ENCODE measurements around the gene TSPAN16. TPM values are rescaled to one million over a fixed set of nuclear protein-coding genes. Genes with fewer than 3 reads are reported as not detected.

Gene TSPAN16
- total RNA-seq, 1 donor from 2014 or later, result not detected

GRCh38 chr19:11269408-11269807 is 26.6 kb upstream of the TSPAN16 start:
- Mint-ChIP-seq H3K36me3 (ENCODE audit: low read depth) (no peaks in the 10 kb centered on the region), H3K4me1 (no peaks in the 10 kb centered on the region), H3K4me3 (no peak overlapping the region), H3K27ac (no peak overlapping the region), H3K27me3 (peaks cover 13% of the 10 kb centered on the region), H3K9me3 (no peaks in the 10 kb centered on the region)
- intact Hi-C loops (cut with micrococcal nuclease), result no loop called here
- TF ChIP-seq CTCF (IDR thresholded peaks at IDR 0.05), result no peak
- CTCF ChIA-PET, result no interaction called here
- POLR2A ChIA-PET, result no interaction called here
- DNase-seq, result no peak
- no peak for ATAC-seq (ENCODE audit: low read depth)

- Mint-ChIP-seq H3K36me3 (ENCODE audit: low read depth) (no peaks in the 10 kb centered on the region), H3K27me3 (peaks cover 20% of the 10 kb centered on the region), H3K9me3 (no peaks in the 10 kb centered on the region), H3K4me3 (no peak overlapping the region), H3K4me1 (no peaks in the 10 kb centered on the region), H3K27ac (no peak overlapping the region)
- ChIA-PET CTCF (no interaction called here), POLR2A (no interaction called here)
- DNase-seq (no peak), ATAC-seq (ENCODE audit: low read depth) (no peak)
- intact Hi-C loops (cut with micrococcal nuclease), result no loop called here
- no peak for TF ChIP-seq CTCF (IDR thresholded peaks at IDR 0.05)
Observed at GRCh38 chr19:11273296-11273695, 22.7 kb upstream of the TSPAN16 start.

DNA sequence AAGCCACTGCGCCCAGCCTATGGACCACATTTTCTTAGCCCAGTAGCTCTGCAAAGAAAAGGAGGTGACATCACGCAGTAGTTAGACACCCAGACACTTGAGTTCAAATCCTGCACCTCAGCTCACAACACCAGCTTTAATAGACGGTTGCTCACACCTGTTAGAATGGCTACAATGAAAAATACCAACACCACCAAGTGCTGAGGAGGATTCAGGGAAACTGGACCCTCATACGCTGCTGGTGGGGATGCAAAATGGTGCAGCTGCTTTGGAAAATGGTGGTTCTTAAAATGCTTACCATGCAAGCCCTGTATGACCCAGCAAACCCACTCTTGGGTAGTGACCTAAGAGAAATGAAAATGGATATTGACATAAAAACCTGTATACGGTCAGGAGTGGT is 22.0 kb upstream of the TSPAN16 start:
- CTCF ChIA-PET, result no interaction called here

GRCh38 chr19:11274533-11275086 is 21.4 kb upstream of the TSPAN16 start:
- no peak for TF ChIP-seq CTCF (IDR thresholded peaks at IDR 0.05)
- Mint-ChIP-seq H3K27me3 (peaks cover 18% of the 10 kb centered on the region), H3K27ac (no peak overlapping the region), H3K4me3 (no peak overlapping the region), H3K9me3 (peaks cover under 1% of the 10 kb centered on the region), H3K4me1 (peaks cover 2% of the 10 kb centered on the region), H3K36me3 (ENCODE audit: low read depth) (no peaks in the 10 kb centered on the region)
- intact Hi-C loops (cut with micrococcal nuclease), result no loop called here
- no peak for DNase-seq
- no peak for ATAC-seq (ENCODE audit: low read depth)
- POLR2A ChIA-PET, result no interaction called here
- CTCF ChIA-PET, result no interaction called here

More for the DNA sequence above, 22.0 kb upstream of the TSPAN16 start:
- no peak for DNase-seq
- H3K4me3 Mint-ChIP-seq, result no peak overlapping the region
- no peak for ATAC-seq (ENCODE audit: low read depth)
- POLR2A ChIA-PET, result no interaction called here
- intact Hi-C loops (cut with micrococcal nuclease), result no loop called here
- TF ChIP-seq CTCF (IDR thresholded peaks at IDR 0.05), result no peak
- peaks cover 17% of the 10 kb centered on the region for H3K27me3 Mint-ChIP-seq
- no peak overlapping the region for H3K27ac Mint-ChIP-seq
- H3K36me3 Mint-ChIP-seq (ENCODE audit: low read depth), result no peaks in the 10 kb centered on the region
- no peaks in the 10 kb centered on the region for H3K9me3 Mint-ChIP-seq
- no peaks in the 10 kb centered on the region for H3K4me1 Mint-ChIP-seq

- no peak overlapping the region for H3K27ac Mint-ChIP-seq
- POLR2A ChIA-PET, result no interaction called here
- no peak overlapping the region for H3K4me3 Mint-ChIP-seq
- DNase-seq, result no peak
- ATAC-seq (ENCODE audit: low read depth), result no peak
- CTCF ChIA-PET, result no interaction called here
- H3K4me1 Mint-ChIP-seq, result peaks cover 6% of the 10 kb centered on the region
- no peak for TF ChIP-seq CTCF (IDR thresholded peaks at IDR 0.05)
- H3K27me3 Mint-ChIP-seq, result peaks cover 23% of the 10 kb centered on the region
- H3K9me3 Mint-ChIP-seq, result peaks cover 2% of the 10 kb centered on the region
- intact Hi-C loops (cut with micrococcal nuclease), result no loop called here
- H3K36me3 Mint-ChIP-seq (ENCODE audit: low read depth), result no peaks in the 10 kb centered on the region
Observed at GRCh38 chr19:11278670-11279069, 17.3 kb upstream of the TSPAN16 start.
